ENCODE data around the gene KCNT1. TPM values are rescaled to one million over a fixed set of nuclear protein-coding genes. Genes with fewer than 3 reads are reported as not detected.
A peak's percentile ranks its signal among the peaks of the same experiment; 100 is the strongest.

KCNT1 gene
- total RNA-seq, 3 donors from 2014 or later, result not detected

DNA sequence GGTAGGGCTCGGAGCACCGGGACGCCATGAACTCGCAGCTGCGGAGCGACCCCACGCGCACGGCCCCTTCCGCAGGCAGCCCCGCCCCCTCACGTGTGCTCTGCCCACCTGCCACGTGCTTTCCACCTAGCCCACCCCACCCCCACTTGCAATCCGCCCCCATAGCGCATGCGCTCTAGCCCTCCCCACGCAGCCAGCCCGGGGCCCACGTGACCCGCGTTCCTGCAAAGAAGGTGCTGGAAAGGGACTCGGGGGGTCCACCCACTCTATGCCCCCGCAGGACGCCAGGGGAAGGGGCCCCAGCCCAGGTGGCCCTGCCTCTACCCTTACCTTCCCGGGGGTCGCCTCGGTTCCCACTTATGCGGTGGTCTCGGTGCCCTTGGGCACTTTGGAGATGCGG is 2.5 kb upstream of the KCNT1 start, which contains the start of gene SOHLH1:
Gene SOHLH1 (minus strand): TSS at position 42 of the 400 bp plus-strand sequence. CDS start 14 bp downstream, at position 28.
- H3K9me3 ChIP-seq, result no peaks in the 10 kb centered on the region
- peaks cover 0 to 38% of the 10 kb centered on the region in 2 donors for H3K27me3 ChIP-seq
- DNase-seq (ENCODE audit: low spot score in 2 of 2), result no peak
- no peaks in the 10 kb centered on the region for H3K4me1 ChIP-seq
- no peak within 1 kb of the TSS for H3K27ac ChIP-seq
- intact Hi-C loops (cut with DNase I; ENCODE audit: low total_unique reads), result no loop called here
- H3K36me3 ChIP-seq, result no peaks in the 10 kb centered on the region
- H3K4me3 ChIP-seq, result no peak within 1 kb of the TSS
- TF ChIP-seq, protein P1, sequence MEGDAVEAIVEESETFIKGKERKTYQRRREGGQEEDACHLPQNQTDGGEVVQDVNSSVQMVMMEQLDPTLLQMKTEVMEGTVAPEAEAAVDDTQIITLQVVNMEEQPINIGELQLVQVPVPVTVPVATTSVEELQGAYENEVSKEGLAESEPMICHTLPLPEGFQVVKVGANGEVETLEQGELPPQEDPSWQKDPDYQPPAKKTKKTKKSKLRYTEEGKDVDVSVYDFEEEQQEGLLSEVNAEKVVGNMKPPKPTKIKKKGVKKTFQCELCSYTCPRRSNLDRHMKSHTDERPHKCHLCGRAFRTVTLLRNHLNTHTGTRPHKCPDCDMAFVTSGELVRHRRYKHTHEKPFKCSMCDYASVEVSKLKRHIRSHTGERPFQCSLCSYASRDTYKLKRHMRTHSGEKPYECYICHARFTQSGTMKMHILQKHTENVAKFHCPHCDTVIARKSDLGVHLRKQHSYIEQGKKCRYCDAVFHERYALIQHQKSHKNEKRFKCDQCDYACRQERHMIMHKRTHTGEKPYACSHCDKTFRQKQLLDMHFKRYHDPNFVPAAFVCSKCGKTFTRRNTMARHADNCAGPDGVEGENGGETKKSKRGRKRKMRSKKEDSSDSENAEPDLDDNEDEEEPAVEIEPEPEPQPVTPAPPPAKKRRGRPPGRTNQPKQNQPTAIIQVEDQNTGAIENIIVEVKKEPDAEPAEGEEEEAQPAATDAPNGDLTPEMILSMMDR (IDR thresholded peaks at IDR 0.05), result no peak
- TF ChIP-seq POLR2AphosphoS5 (IDR thresholded peaks at IDR 0.05) (no peak), POLR2A (IDR thresholded peaks at IDR 0.05) (no peak)

DNA sequence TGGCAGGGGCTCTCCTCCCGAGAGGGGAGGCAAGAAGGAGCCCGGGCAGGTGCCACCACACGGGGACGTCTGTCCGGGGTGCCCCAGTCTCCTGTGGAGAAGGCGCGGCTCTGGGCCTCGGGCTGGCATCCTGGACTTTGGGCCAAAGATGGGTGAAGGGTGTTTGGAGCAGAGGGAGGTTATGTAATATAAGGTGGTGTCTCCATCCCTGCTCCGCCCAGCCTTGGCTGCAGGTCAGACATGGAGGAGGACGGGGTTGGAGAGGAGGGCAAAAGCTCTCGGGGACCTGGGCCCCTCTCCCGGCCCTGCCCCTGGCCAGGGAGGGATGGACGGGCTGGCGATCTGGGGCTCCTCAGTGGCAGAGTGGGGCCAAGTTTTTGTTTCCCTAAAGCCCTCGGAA is 1.5 kb upstream of the KCNT1 start:
- H3K27ac ChIP-seq, result no peak overlapping the region
- no peak for DNase-seq (ENCODE audit: low spot score in 2 of 2)
- peaks cover 0 to 46% of the 10 kb centered on the region in 2 donors for H3K27me3 ChIP-seq
- TF ChIP-seq, protein P1 (IDR thresholded peaks at IDR 0.05), result no peak
- TF ChIP-seq POLR2AphosphoS5 (IDR thresholded peaks at IDR 0.05), result no peak
- no peak for TF ChIP-seq POLR2A (IDR thresholded peaks at IDR 0.05)
- H3K4me3 ChIP-seq, result no peak overlapping the region
- H3K9me3 ChIP-seq, result no peaks in the 10 kb centered on the region
- intact Hi-C loops (cut with DNase I; ENCODE audit: low total_unique reads), result no loop called here
- no peaks in the 10 kb centered on the region for H3K36me3 ChIP-seq
- no peaks in the 10 kb centered on the region for H3K4me1 ChIP-seq

DNA sequence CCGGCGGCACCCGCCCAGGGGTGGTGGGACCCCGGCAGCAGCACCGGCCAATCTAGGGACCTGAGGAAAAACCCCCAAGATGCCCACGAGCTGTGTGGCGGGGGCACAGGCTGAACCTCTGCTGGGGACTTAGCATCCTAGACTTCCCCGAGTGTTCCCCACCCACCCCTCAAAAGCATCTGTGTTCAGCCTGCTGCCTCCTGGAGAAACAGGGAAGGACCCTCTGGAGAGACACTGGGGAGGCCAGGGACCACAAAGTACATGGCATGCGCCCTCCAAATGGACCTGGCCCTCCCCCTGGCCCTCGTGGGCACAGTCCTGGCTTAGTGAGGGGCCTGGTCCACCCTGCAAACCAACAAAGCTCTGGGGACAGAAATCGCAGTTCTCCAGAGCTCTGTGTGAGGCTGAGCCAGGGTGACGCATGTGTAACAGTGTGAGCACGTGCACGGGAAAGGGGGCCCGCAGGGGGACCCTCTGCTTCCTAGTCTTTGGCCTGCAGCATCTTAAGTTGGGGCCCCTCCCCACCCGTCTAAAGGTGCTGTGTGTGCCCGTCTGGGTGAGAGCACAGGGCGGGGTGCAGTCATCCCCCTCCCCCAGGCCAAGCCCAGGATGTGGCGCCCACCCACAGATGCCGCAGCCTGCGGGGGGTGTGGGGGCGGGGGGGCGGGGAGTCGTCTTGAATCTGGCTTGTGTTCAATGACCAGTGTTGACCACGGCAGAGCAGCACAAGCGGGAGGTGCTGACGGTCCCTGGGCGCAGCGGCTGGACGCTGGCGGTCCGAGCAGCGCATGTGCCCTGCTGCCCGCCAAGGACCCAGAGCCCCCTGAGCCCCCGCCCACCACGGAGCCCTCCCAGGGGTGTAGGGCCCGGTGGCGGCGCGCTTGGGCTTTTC is 672 bp upstream of the KCNT1 start:
- intact Hi-C loops (cut with DNase I; ENCODE audit: low total_unique reads), result no loop called here
- Histone ChIP-seq H3K27me3 (peaks cover 0 to 54% of the 10 kb centered on the region in 2 donors), H3K4me3 (peak overlapping the region in 2 of 3 donors; percentile 32 to 48), H3K27ac (no peak overlapping the region), H3K4me1 (no peaks in the 10 kb centered on the region), H3K9me3 (no peaks in the 10 kb centered on the region), H3K36me3 (no peaks in the 10 kb centered on the region)
- no peak for DNase-seq (ENCODE audit: low spot score in 2 of 2)
- TF ChIP-seq POLR2A (IDR thresholded peaks at IDR 0.05) (no peak), POLR2AphosphoS5 (IDR thresholded peaks at IDR 0.05) (no peak)

DNA sequence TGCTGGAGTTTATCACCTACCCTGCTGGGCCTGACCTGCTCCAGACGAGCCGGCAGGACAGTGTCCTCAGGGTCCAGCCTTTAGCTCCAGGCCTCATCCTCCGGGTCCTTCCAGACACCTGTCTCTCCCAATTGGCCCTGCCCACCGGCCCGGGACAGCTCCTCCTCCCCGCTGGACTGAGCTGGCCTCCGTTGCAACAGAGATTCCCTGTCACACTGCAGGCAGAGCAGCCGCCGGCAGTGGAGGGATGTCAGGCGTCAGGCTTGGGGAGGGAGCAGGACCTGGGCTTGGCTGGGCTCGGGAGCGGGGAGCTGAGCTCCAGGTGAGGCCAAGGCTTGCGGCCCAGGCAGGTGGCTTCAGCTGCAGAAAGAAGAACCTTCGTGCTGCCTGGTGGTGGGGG is 1.7 kb downstream of the KCNT1 start:
- DNase-seq (ENCODE audit: low spot score in 2 of 2), result no peak
- Histone ChIP-seq H3K27me3 (peaks cover 0 to 76% of the 10 kb centered on the region in 2 donors), H3K27ac (no peak overlapping the region), H3K4me3 (no peak overlapping the region), H3K9me3 (no peaks in the 10 kb centered on the region), H3K4me1 (no peaks in the 10 kb centered on the region), H3K36me3 (no peaks in the 10 kb centered on the region)
- intact Hi-C loops (cut with DNase I; ENCODE audit: low total_unique reads), result no loop called here
- no peak for TF ChIP-seq POLR2A (IDR thresholded peaks at IDR 0.05)
- TF ChIP-seq POLR2AphosphoS5 (IDR thresholded peaks at IDR 0.05), result no peak
- TF ChIP-seq, protein P1 (IDR thresholded peaks at IDR 0.05), result no peak

DNA sequence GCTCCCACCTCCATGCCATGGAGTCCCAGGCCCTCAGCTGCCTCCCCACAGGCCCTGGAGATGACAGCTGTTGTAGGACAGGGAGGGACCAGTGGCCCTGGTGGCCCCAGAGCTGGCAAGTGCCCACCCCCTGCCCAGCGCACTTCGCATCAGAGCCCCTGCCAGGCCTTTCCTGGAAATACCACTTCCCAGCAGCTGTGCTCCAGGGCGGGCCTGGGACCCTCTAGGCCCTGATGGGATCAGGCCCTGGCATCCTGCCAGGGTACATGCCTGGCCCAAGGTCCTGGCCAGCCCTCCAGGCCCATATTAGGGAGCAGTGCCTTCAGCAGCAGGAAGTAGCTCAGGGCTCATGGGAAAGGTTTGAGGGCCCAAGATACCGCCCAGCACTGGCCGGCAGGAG is 2.5 kb downstream of the KCNT1 start:
- H3K27me3 ChIP-seq, result peaks cover 0 to 81% of the 10 kb centered on the region in 2 donors
- intact Hi-C loops (cut with DNase I; ENCODE audit: low total_unique reads), result no loop called here
- TF ChIP-seq POLR2AphosphoS5 (IDR thresholded peaks at IDR 0.05) (no peak), POLR2A (IDR thresholded peaks at IDR 0.05) (no peak)
- TF ChIP-seq, protein P1 (IDR thresholded peaks at IDR 0.05), result no peak

More for the DNA sequence above, 2.5 kb downstream of the KCNT1 start:
- H3K27ac ChIP-seq, result no peak overlapping the region
- no peaks in the 10 kb centered on the region for H3K36me3 ChIP-seq
- H3K4me3 ChIP-seq, result no peak overlapping the region
- H3K9me3 ChIP-seq, result no peaks in the 10 kb centered on the region
- H3K4me1 ChIP-seq, result no peaks in the 10 kb centered on the region
- no peak for DNase-seq (ENCODE audit: low spot score in 2 of 2)

Measured in breast epithelium (tissue), 4 donors.